Measurements from ENCODE around the gene TAGLN.
A peak's percentile ranks its signal among the peaks of the same experiment; 100 is the strongest.

Gene TAGLN

DNA sequence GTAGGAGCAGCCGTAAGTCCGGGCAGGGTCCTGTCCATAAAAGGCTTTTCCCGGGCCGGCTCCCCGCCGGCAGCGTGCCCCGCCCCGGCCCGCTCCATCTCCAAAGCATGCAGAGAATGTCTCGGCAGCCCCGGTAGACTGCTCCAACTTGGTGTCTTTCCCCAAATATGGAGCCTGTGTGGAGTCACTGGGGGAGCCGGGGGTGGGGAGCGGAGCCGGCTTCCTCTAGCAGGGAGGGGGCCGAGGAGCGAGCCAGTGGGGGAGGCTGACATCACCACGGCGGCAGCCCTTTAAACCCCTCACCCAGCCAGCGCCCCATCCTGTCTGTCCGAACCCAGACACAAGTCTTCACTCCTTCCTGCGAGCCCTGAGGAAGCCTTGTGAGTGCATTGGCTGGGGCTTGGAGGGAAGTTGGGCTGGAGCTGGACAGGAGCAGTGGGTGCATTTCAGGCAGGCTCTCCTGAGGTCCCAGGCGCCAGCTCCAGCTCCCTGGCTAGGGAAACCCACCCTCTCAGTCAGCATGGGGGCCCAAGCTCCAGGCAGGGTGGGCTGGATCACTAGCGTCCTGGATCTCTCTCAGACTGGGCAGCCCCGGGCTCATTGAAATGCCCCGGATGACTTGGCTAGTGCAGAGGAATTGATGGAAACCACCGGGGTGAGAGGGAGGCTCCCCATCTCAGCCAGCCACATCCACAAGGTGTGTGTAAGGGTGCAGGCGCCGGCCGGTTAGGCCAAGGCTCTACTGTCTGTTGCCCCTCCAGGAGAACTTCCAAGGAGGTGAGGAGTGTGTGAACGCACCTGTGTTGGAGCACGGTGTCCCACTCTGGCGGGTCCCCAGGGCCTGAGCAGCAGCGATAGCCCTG is at the start of gene TAGLN:
Gene TAGLN (plus strand): TSS at position 318 of the 863 bp plus-strand sequence. CDS start 3,644 bp downstream, outside the sequence.
- no peak for DNase-seq (ENCODE audit: low read depth in 2 of 2)

DNA sequence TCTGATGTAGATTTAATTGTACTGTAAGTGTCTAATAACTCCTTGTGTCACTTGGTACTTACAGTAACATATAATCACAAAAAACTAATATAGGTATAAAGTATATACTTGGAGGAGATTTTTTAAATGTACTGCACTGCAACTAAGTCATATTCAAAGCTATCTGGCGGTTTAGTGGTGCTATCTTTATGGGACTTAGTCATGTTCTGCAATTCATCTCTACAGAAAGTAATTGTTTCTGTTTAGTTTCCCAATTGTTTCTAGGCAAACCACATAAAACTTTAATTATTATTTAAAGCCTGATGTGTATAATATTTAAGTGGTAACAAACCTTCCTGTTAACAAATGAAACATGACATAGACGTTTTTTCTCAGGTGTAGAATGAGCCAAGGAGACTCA is 47.1 kb upstream of the TAGLN start:
- no peak for DNase-seq (ENCODE audit: low read depth in 2 of 2)

DNA sequence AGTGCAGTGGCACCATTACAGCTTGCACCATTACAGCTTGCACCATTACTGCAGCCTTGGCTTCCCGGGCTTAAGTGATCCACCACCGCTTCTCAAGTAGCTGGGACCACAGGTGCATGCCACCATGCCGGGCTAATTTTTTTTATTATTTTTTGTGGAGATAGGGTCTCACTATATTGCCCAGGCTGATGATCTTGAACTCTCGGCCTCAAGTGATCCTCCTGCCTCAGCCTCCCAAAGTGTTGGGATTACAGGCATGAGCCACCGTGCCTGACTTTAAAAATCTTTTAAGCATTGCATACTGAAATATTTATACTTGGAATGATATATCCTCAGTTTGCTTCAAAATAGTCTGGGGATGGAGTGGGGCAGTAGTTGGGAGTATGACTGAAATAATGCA is 44.7 kb upstream of the TAGLN start:
- no peak for DNase-seq (ENCODE audit: low read depth in 2 of 2)

DNA sequence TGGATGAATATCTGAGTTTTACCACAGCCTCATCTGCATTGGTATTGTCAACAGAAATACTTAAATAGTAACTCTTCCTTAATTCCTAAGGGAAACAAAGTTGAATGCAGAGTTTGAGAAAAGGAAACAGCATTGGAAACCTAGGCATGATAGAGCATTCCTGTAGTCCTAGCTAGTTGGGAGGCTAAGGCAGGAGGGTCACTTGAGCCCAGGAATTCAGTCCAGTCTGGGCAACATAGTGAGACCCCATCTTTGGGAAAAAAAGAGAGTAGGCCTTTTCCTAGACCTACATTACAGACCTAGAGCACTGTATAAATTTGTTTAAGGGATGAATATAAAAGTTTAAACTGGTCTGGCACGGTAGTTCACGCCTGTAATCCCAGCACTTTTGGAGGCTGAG is 41.7 kb upstream of the TAGLN start:
- no peak for DNase-seq (ENCODE audit: low read depth in 2 of 2)

DNA sequence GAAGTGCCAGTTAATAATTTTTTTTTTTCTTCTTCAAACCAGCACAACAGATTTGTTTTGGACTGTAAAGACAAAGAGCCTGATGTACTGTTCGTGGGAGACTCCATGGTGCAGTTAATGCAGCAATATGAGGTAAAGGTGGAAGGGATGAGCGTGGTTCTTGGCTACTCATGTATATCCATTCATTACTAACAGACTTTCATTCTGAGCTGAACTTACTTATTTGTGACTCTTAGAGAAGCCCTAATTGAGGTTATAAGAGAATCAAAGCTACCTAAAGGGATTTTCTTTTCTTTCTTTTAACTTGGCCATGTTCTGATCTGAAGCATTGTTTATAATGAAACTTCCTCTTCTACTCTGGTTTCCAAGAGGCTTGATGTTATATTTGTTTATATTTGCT is 39.3 kb upstream of the TAGLN start:
- DNase-seq (ENCODE audit: low read depth in 2 of 2) = no peak

DNA sequence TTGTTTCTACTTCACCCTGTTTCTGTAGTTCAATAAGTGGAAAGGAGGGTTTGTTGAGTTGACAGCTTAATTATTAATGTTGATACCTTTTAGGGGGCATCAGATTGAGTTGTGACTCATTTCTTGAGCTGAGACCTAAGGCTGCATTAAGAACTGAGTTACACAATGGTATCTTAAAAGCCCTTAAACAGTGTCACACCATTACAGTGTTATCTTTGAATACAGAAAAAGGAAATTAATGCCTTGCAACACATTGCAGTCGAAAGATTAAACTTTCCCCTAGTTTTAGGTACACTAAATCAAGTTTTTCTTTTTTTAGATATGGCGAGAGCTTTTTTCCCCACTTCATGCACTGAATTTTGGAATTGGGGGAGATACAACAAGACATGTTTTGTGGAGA is 38.3 kb upstream of the TAGLN start:
- no peak for DNase-seq (ENCODE audit: low read depth in 2 of 2)

DNA sequence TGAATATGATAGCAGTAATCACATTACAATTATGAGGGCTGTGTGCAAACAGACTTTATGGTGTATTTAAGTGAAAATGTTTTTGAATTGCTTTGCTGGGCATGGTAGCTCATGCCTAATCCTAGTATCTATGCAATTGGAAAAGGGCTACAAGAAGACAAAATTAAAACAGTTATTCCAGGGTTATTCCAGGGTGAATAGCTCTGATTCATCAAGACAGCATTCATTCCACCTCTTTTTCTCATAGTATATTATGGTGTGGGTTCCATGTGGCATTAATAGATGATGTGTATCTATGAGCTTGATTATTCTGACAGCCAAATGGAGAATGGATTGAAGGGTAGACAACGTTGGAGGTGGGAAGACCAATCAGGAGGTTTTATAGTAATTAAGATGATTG is 32.7 kb upstream of the TAGLN start:
- DNase-seq (ENCODE audit: low read depth in 2 of 2) = no peak

DNA sequence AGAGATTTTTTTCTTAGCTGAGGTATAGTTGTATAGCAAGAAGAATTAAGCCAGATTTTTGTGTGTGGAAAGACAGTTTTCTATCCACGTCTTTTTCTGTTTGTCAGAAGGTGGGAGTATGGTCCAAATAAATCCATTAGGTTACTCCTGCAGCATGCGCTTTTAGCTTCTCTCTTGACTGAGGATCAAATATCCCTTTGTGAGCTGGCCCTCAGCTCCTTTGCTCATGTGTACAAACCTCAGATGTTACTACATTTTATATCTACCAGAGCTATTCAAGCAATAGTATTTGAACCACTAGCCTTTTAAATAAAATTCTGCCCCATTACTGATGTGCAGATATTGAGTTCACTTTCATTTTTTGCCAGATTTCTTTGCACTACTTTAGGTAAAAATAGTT is 29.4 kb upstream of the TAGLN start:
- DNase-seq (ENCODE audit: low read depth in 2 of 2) = no peak

DNA sequence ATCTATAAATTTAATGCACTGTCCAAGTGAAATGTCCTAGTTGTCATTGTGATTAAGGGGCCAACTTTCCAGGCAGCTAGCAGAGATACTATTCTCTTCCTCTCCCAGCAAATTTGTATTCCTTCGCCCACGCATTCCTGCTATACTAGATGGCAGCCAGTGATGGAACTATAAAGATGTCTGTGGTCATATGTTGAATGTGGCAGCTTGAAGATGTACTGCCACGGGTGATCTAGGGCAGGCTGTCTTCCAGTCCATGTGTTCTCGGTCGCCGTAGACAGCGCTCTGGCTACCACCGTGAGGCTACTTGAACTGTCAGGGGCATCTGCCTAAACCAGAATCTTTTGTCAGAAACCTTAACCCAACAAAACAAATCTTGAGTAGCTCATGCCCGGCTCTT is 29.0 kb upstream of the TAGLN start:
- DNase-seq (ENCODE audit: low read depth in 2 of 2) = no peak

DNA sequence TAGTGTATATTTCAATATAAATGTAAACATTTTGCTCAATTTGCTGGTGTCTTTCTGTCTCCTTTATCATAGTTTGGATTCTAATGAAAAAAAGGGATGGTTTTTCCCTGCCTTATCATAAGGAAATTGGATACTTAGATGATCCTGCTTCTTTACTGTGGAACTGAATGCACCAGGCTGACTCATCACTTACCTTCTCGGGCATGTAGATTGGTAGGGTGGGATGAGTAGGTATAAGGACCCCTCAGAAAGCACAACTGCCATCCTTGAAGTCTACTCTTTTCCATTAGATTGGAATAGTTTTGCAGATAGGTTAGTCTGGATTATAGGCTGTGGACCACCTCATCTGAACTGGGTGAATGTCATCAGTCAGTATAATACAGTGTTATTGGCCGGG is 28.2 kb upstream of the TAGLN start:
- no peak for DNase-seq (ENCODE audit: low read depth in 2 of 2)

DNA sequence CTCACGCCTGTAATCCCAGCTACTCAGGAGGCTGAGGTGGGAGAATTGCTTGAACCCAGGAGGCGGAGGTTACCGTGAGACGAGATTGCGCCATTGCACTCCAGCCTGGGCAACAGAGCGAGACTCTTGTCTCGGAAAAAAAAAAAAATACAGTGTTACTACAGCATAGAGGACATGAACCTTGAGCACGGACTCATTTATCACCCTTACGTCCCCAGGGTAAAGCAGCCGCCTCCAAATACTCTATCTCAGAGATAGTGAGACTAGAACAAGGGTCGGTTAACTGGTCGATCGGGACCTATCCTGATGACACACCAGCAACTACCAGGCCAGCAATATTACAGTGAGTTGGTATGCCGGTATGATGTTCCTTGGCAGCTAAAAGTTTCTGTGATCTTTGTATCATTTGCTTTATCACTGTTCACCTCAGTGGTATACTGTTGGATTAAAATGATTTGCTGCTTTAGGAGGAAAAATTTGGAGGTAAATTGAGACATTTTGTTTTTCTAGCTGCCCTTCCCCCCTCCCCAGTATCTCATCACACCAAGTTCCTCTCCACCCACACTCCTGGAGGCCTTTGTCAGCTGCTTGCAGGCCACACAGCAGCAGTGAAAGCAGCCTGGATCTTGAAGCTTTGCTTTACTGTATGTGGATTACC is 27.6 kb upstream of the TAGLN start:
- DNase-seq (ENCODE audit: low read depth in 2 of 2) = no peak

DNA sequence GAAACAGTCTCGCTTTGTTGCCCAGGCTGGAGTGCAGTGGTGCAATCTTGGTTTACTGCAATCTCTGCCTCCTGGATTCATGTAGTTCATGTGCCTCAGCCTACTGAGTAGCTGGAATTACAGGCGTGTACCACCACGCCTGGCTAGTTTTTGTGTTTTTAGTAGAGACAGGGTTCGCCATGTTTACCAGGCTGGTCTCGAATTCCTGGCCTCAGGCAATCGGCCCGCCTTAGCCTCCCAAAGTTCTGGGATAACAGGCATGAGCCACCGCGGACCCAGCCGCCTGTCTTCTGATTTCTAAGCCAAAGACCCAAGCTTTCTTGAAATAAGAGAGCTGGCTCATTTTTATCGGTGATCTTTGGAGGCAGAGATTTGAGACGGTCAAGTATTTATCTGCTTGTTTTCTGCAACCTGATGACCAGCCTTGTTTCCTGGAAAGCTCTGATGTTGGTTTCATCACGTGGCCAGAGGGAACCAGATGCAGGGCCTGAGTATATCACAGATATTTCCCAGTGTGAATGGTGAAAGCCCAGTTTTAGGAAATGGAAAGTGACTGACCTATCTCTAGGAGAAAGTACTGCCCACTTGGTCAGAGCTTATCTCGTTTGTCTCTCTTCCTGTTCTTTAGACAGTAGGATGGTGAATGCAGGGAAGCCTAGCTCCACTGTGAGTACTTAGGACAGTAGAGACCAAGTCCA is 26.3 kb upstream of the TAGLN start:
- no peak for DNase-seq (ENCODE audit: low read depth in 2 of 2)

DNA sequence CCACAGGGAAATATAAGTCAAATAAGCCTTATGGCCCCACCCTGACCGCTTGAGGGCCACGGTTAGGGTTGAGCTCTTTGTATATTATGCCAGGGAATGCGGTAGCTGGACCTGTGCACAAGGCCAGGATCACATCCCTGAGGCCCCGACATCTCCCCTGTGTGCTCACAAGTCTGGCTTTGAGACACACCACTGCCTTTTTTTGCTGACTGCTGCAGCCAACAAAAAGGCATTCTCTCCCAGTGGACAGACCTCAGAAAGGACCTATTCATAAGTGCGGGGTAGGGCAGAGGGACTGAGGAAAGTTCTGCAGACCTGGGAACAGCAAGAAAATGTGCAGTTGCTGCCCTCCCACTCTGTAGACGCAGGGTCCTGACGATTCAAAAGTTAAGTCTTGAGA is 24.1 kb upstream of the TAGLN start:
- DNase-seq (ENCODE audit: low read depth in 2 of 2) = no peak

DNA sequence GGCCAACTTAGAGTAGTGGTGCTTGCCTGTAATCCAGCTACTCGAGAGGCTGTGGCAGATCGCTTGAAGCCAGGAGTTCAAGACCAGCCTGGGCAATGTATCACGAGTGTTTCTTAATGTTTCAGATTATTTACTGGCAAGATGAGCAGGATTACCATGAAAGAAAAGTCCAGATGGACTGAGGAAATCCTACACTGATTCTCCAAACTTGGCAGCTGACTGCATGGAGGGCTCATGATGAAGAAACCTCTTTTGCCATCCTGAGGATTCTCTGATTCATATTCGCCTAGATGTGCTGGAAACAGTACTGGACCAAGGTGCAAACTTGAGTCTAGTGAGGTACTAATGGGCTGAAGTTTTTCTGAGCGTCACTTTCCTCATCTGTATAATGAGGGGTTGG is 23.4 kb upstream of the TAGLN start:
- DNase-seq (ENCODE audit: low read depth in 2 of 2) = no peak

DNA sequence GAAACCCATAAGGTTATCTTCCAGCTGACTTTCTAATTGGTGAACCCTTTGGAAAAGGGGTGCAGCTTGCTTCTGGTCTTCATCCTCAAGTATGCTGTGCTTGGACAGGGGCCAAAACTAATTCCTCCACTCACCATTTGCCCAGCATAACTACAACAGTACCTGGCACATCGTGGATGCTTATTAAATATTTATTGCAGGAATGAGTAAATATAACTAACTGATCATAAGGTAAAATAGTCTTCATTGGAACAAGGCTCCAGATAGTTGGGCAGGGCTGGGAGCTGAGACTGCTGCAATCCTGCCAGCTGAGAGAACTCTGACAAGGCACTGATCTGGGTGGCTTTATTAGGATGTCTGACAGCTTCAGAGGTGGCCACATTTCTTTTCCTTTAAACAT is 23.0 kb upstream of the TAGLN start:
- no peak for DNase-seq (ENCODE audit: low read depth in 2 of 2)

DNA sequence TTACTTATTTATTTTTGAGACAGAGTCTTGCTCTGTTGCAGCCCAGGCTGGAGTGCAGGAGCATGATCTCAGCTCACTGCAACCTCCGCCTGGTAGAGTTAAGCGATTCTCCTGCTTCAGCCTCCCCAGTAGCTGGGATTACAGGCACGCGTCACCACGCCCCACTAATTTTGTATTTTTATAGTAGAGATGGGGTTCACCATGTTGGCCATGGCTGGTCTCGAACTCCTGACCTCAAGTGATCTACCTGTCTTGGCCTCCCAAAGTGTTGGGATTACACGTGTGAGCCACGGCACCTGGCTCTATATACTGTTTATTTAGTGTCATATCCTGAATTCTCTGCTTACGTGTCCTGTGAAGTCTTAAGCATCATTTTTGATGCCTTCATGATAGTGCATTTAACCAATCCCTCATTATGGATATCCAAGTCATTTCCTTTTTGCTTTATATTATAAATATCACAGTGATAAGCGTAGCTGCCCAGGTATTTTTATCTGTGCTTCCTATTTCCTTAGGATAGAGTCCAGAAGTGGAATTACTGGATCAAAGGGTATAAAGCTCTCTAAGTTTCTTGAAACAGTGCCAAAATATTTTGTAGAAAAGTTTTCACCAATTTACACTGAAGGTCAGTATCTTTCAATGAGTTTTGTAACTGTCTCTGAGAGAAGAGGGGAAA is 21.5 kb upstream of the TAGLN start:
- no peak for DNase-seq (ENCODE audit: low read depth in 2 of 2)

DNA sequence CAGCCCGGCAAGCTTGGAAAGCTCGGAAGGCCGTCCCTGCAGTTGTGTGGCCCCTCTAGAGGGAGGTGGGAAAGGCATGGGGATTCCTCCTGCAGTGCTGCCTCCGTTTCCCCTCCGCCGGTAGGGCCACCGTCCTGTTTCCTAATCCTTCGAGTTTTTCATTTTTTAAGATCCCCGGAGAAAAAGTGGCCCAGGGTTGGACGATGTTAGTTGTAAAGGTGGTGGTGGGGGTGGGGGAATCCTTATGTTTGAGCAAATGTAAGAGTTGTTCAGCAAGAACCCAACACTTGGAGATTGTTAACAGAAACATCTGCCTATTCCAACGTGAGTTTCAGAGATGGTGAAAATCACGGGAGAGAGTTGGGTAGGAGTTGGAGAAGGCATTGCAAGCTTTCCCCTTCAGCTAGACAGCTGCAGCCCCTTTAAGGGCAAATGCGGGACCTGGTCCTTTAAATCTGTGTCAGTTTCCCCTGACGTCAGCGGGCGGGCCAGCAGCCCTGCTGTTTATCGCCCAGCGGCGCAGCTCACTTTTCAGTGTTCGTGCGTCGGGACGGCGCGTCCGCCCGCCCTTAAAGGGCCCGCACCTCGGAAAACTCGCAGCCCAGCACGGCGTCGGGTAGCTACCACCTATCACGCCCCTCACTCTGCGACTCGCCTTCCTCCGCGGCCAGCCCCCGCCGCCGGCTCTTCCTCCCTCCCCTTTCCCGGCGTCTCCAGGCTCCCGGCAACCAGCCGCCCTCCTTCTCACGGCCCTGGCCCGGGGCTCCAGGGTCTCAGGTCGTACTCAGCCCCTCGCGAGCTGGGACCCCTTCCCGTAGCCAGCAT is 20.7 kb upstream of the TAGLN start, which contains the start of gene SIDT2:
Gene SIDT2 (plus strand): TSS at position 534 of the 825 bp plus-strand sequence. CDS start 521 bp downstream, outside the sequence.
- peak; percentile 85 to 88 for DNase-seq (ENCODE audit: low read depth in 2 of 2)

DNA sequence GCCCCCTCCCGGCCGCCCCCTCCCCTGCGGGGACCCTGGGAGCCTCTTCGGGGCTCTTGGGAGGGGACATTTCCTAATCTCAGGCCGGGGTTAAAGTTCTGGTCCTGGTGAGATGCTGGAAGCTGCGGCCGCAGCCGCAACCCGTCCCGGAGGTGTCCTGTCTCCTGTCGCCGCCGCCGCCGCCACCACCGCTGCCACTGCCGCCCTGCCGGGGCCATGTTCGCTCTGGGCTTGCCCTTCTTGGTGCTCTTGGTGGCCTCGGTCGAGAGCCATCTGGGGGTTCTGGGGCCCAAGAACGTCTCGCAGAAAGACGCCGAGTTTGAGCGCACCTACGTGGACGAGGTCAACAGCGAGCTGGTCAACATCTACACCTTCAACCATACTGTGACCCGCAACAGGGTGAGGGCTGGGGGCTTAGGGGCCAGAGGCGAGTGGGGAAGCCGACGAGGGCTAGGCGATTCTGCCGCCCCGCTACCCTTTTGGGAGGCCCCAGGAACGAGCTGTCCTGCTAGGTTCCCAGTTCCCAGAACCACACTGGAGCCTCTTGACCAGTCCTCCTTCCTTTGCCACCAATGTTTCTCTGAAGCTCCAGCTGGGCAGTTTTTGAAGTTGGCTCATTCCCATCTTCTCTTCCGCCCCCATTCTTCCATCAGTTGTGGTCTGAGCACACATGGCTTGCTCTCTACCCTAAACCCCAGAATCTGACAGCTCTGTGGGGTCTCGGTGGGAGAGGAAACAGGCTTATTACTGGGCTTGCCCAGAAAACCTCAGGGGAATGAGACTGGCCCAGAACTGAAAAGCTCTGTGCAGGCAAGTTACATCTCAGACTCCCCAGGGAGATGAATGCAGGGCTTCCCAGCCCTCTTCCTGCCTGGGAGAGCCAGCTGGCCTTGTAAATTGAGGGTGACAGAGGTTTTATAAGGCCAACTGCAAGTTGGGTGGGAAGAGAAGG is 19.8 kb upstream of the TAGLN start:
- DNase-seq (ENCODE audit: low read depth in 2 of 2) = peak in 1 of 2 donors; percentile 11

DNA sequence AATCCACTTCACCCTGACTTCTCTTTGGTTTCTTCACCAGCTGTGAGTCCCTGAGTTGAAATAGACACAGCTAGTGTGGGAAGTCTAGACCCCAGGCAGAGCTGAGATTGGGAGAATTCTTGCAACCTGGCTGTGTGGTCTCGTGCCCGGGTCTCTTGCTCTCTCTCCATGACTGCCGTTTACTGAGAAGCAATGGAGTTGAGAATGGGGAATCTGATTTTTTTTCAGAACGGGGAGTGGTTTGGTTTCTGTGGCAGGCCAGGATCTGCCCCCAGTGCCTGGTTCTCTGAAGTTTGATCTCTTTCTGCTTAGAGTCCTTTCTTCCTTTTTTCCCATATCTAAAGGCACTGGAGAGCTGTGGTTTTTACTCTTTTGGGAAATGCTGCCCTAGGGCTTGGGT is 19.1 kb upstream of the TAGLN start:
- no peak for DNase-seq (ENCODE audit: low read depth in 2 of 2)

Measured in stimulated activated CD8-positive, alpha-beta memory T cell treated with anti-CD3 and anti-CD28 coated beads, Interleukin-15, amount 100 ng/mL, for 48 hours (primary cell).